Lower lobe of right lung (tissue), 2 donors: ENCODE measurements around the gene LTBP1. TPM values are rescaled to one million over a fixed set of nuclear protein-coding genes. Genes with fewer than 3 reads are reported as not detected.

Source experiments
- ATAC-seq, 2 donors: fragments of 200-7000 bp; cut with Tn5 transposase; one replicate each; pipeline ENCODE4 v1.9.1; 2020 to 2022; ENCODE audit warnings: mild to moderate bottlenecking in 2 of 2, moderate library complexity in 2 of 2
- DNase-seq: peaks from one replicate; pipeline ENCODE4 v3.0.0-alpha.2; 2020
- H3K27ac ChIP-seq: fragments of 200-600 bp; one replicate; pipeline ENCODE4 v1.8.0; 2022
- H3K27me3 ChIP-seq: fragments of 200-600 bp; one replicate; pipeline ENCODE4 v1.8.0; 2022; ENCODE audit warnings: low read depth
- H3K36me3 ChIP-seq: fragments of 200-600 bp; one replicate; pipeline ENCODE4 v1.8.0; 2022; ENCODE audit warnings: mild to moderate bottlenecking
- H3K4me1 ChIP-seq: fragments of 200-600 bp; one replicate; pipeline ENCODE4 v1.8.0; 2022
- H3K4me3 ChIP-seq: fragments of 200-600 bp; one replicate; pipeline ENCODE4 v1.8.0; 2022; ENCODE audit warnings: mild to moderate bottlenecking
- H3K9me3 ChIP-seq: fragments of 200-600 bp; one replicate; pipeline ENCODE4 v1.8.0; 2022
- CTCF ChIP-seq: fragments of 200-600 bp; IDR thresholded peaks from one replicate; pipeline ENCODE4 v1.8.0; 2022; ENCODE audit warnings: antibody characterized with exemption, mild to moderate bottlenecking
- intact Hi-C: fragments of 100-400 bp; cut with DNase I; formaldehyde crosslinking; loops from one replicate; pipeline ENCODE4 v1.11.0; 2022
- total RNA-seq: library from RNA; stranded (reverse); fragmentation: NEBNext Ultra II Directional; extraction: Animal tissue kit (Norgen Biotek cat#: 25700); gene quantifications from one replicate; pipeline ENCODE4 v1.2.1, GENCODE V29; 2021
- donor health status: DM: no; HTN: yes; CAD: no; lungs with severe emphysema.

Gene LTBP1
- total RNA-seq, 1 donor from 2014 or later, result 34.7 TPM

- TF ChIP-seq CTCF, result no peak
- H3K4me3 ChIP-seq, result no peak overlapping the region
- DNase-seq (no peak), ATAC-seq (no peak)
- intact Hi-C loops, result no loop called here
- no peaks in the 10 kb centered on the region for H3K9me3 ChIP-seq
- H3K4me1 ChIP-seq, result peaks cover 5% of the 10 kb centered on the region
- no peaks in the 10 kb centered on the region for H3K36me3 ChIP-seq
- no peaks in the 10 kb centered on the region for H3K27me3 ChIP-seq
- no peak overlapping the region for H3K27ac ChIP-seq
Measured at GRCh38 chr2:33204945-33205344, 258.2 kb downstream of the LTBP1 start.

GRCh38 chr2:33205693-33206434, 259.1 kb downstream of the LTBP1 start:
- no peak overlapping the region for H3K27ac ChIP-seq
- no peaks in the 10 kb centered on the region for H3K27me3 ChIP-seq
- no peak for ATAC-seq
- DNase-seq, result no peak
- H3K4me3 ChIP-seq, result no peak overlapping the region
- no peaks in the 10 kb centered on the region for H3K36me3 ChIP-seq
- TF ChIP-seq CTCF, result no peak
- intact Hi-C loops, result no loop called here
- H3K9me3 ChIP-seq, result no peaks in the 10 kb centered on the region
- peaks cover 5% of the 10 kb centered on the region for H3K4me1 ChIP-seq

- Histone ChIP-seq H3K36me3 (no peaks in the 10 kb centered on the region), H3K9me3 (no peaks in the 10 kb centered on the region), H3K27me3 (no peaks in the 10 kb centered on the region), H3K4me1 (peaks cover 5% of the 10 kb centered on the region), H3K4me3 (no peak overlapping the region), H3K27ac (no peak overlapping the region)
- DNase-seq (no peak), ATAC-seq (no peak)
- intact Hi-C loops, result no loop called here
- no peak for TF ChIP-seq CTCF
Measured at GRCh38 chr2:33207151-33207740, 260.5 kb downstream of the LTBP1 start.

GRCh38 chr2:33208400-33208799, 261.6 kb downstream of the LTBP1 start:
- no peak for TF ChIP-seq CTCF
- DNase-seq, result no peak
- Histone ChIP-seq H3K4me1 (peaks cover 5% of the 10 kb centered on the region), H3K4me3 (no peak overlapping the region), H3K27me3 (no peaks in the 10 kb centered on the region), H3K9me3 (no peaks in the 10 kb centered on the region), H3K36me3 (no peaks in the 10 kb centered on the region), H3K27ac (no peak overlapping the region)
- intact Hi-C loops, result no loop called here
- no peak for ATAC-seq

GRCh38 chr2:33209976-33210375, 263.2 kb downstream of the LTBP1 start:
- H3K4me3 ChIP-seq, result no peak overlapping the region
- no peak for ATAC-seq
- no peaks in the 10 kb centered on the region for H3K27me3 ChIP-seq
- DNase-seq, result no peak
- no peaks in the 10 kb centered on the region for H3K36me3 ChIP-seq
- intact Hi-C loops, result no loop called here
- H3K27ac ChIP-seq, result no peak overlapping the region
- peaks cover 5% of the 10 kb centered on the region for H3K4me1 ChIP-seq
- H3K9me3 ChIP-seq, result no peaks in the 10 kb centered on the region
- TF ChIP-seq CTCF, result no peak
